Liver (tissue), 9 donors: ENCODE results near the gene MAPT. TPM values are rescaled to one million over a fixed set of nuclear protein-coding genes. Genes with fewer than 3 reads are reported as not detected.

Experiments
- DNase-seq: peaks from one replicate; pipeline ENCODE4 v3.0.0-alpha.2; 2017; ENCODE audit warnings: low spot score
- H3K27ac ChIP-seq, 2 donors: one replicate each; pipeline ENCODE4 v1.7.0; 2013; ENCODE audit warnings: inconsistent platforms in 2 of 2, low read length in 2 of 2, control low read depth in 1 of 2, low read depth in 1 of 2, mild to moderate bottlenecking in 1 of 2
- H3K27me3 ChIP-seq, 4 donors: one replicate each; pipeline versions ENCODE4 v1.6.1 to v1.7.0; 2013; ENCODE audit warnings: low read length in 3 of 4, inconsistent platforms in 1 of 4, mild to moderate bottlenecking in 1 of 4, moderate library complexity in 1 of 4; ENCODE audit not compliant: control insufficient read depth in 4 of 4, insufficient read depth in 4 of 4
- H3K36me3 ChIP-seq, 4 donors: one replicate each; pipeline versions ENCODE4 v1.6.1 to v1.7.0; 2013; ENCODE audit warnings: low read length in 3 of 4, mild to moderate bottlenecking in 3 of 4, low read depth in 1 of 4, moderate library complexity in 1 of 4; ENCODE audit not compliant: control insufficient read depth in 4 of 4, insufficient read depth in 3 of 4
- H3K4me1 ChIP-seq, 4 donors: one replicate each; pipeline versions ENCODE4 v1.6.1 to v1.7.0; 2013; ENCODE audit warnings: low read length in 3 of 4, mild to moderate bottlenecking in 3 of 4, moderate library complexity in 1 of 4; ENCODE audit not compliant: control insufficient read depth in 4 of 4, insufficient read depth in 4 of 4
- H3K4me3 ChIP-seq, 3 donors: one replicate each; pipeline versions ENCODE4 v1.6.1 to v1.7.0; 2013; ENCODE audit warnings: low read length in 3 of 3, control low read depth in 1 of 3, low read depth in 1 of 3, mild to moderate bottlenecking in 1 of 3
- H3K9ac ChIP-seq, 2 donors: one replicate each; pipeline ENCODE4 v1.7.0; 2013; ENCODE audit warnings: low read length in 2 of 2, mild to moderate bottlenecking in 2 of 2, moderate library complexity in 2 of 2, control low read depth in 1 of 2, low read depth in 1 of 2
- H3K9me3 ChIP-seq, 4 donors: one replicate each; pipeline versions ENCODE4 v1.6.1 to v1.7.0; 2013; ENCODE audit warnings: low read length in 3 of 4; ENCODE audit not compliant: control insufficient read depth in 4 of 4
- CTCF ChIP-seq: fragments of 150-350 bp; IDR thresholded peaks from 2 replicates; pipeline ENCODE4 v1.5.1; 2017; ENCODE audit warnings: improper control_type of control experiment, low read depth, low read length; ENCODE audit not compliant: missing input control
- EGR1 ChIP-seq, 2 donors: IDR thresholded peaks; 2 replicates each; pipeline ENCODE4 v1.6.1; 2016 to 2018; ENCODE audit warnings: antibody characterized with exemption in 2 of 2, low read depth in 2 of 2
- FOXA1 ChIP-seq: IDR thresholded peaks from 2 replicates; pipeline ENCODE4 v1.6.1; 2016; ENCODE audit warnings: antibody characterized with exemption
- FOXA2 ChIP-seq: IDR thresholded peaks from 2 replicates; pipeline ENCODE4 v1.6.1; 2016; ENCODE audit warnings: antibody characterized with exemption
- GABPA ChIP-seq, 2 donors: IDR thresholded peaks in 1 of 2; conservative IDR thresholded peaks in 1 of 2; 2 replicates each; pipeline ENCODE4 v1.6.1; 2016; ENCODE audit warnings: antibody characterized with exemption in 2 of 2, mild to moderate bottlenecking in 1 of 2, moderate library complexity in 1 of 2
- HNF4A ChIP-seq, 2 donors: conservative IDR thresholded peaks; 2 replicates each; pipeline ENCODE4 v1.6.1; 2016; ENCODE audit warnings: antibody characterized with exemption in 2 of 2, mild to moderate bottlenecking in 2 of 2
- HNF4G ChIP-seq: IDR thresholded peaks from 2 replicates; pipeline ENCODE4 v1.6.1; 2016; ENCODE audit warnings: antibody characterized with exemption
- MAX ChIP-seq: IDR thresholded peaks from 2 replicates; pipeline ENCODE4 v1.6.1; 2016; ENCODE audit warnings: antibody characterized with exemption
- NR2F2 ChIP-seq: IDR thresholded peaks from 2 replicates; pipeline ENCODE4 v1.6.1; 2016; ENCODE audit warnings: antibody characterized with exemption
- RAD21 ChIP-seq, 2 donors: IDR thresholded peaks; 2 replicates each; pipeline ENCODE4 v1.6.1; 2016; ENCODE audit warnings: antibody characterized with exemption in 2 of 2, mild to moderate bottlenecking in 2 of 2
- REST ChIP-seq: IDR thresholded peaks from 2 replicates; pipeline ENCODE4 v1.6.1; 2016; ENCODE audit warnings: antibody characterized with exemption, mild to moderate bottlenecking
- RXRA ChIP-seq, 2 donors: IDR thresholded peaks; 2 replicates each; pipeline ENCODE4 v1.6.1; 2017 to 2018; ENCODE audit warnings: antibody characterized with exemption in 2 of 2, mild to moderate bottlenecking in 1 of 2
- SP1 ChIP-seq: IDR thresholded peaks from 2 replicates; pipeline ENCODE4 v1.6.1; 2018; ENCODE audit warnings: antibody characterized with exemption, mild to moderate bottlenecking
- TAF1 ChIP-seq: conservative IDR thresholded peaks from 2 replicates; pipeline ENCODE4 v1.6.1; 2016; ENCODE audit warnings: antibody characterized with exemption, mild to moderate bottlenecking
- YY1 ChIP-seq: IDR thresholded peaks from 2 replicates; pipeline ENCODE4 v1.6.1; 2016; ENCODE audit warnings: antibody characterized with exemption, mild to moderate bottlenecking
- ZBTB33 ChIP-seq: IDR thresholded peaks from 2 replicates; pipeline ENCODE4 v1.6.1; 2016; ENCODE audit warnings: antibody characterized with exemption
- WGBS: extraction: QIAGEN DNeasy Blood & Tissue Kit; methylation state at CpG from one replicate; pipeline ENCODE4 v1.1.7; 2013; 5-methylcytosine and 5-hydroxymethylcytosine counted together
- polyA plus RNA-seq, 2 donors: library from polyadenylated mRNA; stranded (reverse) in 1 of 2; unstranded in 1 of 2; fragments of 200-250 nt in 1 of 2; fragments of >200 nt in 1 of 2; fragmentation: Nextera tagmentation in 1 of 2; extraction: Ambion mirVana in 1 of 2; gene quantifications; one replicate each; pipeline versions ENCODE4 v1.2.1 to v1.2.3, GENCODE V29; 2013 to 2015
- total RNA-seq, 2 donors: library from RNA; depleted of rRNA; stranded (reverse); fragments of >200 nt; gene quantifications; one replicate each; pipeline ENCODE4 v1.2.3, GENCODE V29; 2014
- donor health status: healthy.
- donor health status: healthy.
- donor health status: healthy.
- donor health status: healthy.
- donor health status: healthy.

Gene MAPT
- total and polyA plus RNA-seq, 4 donors: 0.05 to 0.67 (median 0.27) TPM

GRCh38 chr17:46000757-46001156, 106.4 kb downstream of the MAPT start:
- Histone ChIP-seq H3K4me3 (no peak overlapping the region), H3K27ac (no peak overlapping the region), H3K27me3 (no peaks in the 10 kb centered on the region), H3K9ac (no peak overlapping the region), H3K36me3 (no peaks in the 10 kb centered on the region), H3K9me3 (no peaks in the 10 kb centered on the region), H3K4me1 (peaks cover 5 to 19% (median 12%) of the 10 kb centered on the region in 4 donors)
- WGBS: 85% methylated on average over 2 of the region's 2 CpGs
- no peak for TF ChIP-seq CTCF
- no peak for TF ChIP-seq EGR1 (IDR thresholded peaks at IDR 0.05; ENCODE audit: low read depth in 2 of 2)
- TF ChIP-seq GABPA (IDR thresholded peaks at IDR 0.05 in 1 of 2, conservative IDR thresholded peaks at IDR 0.05 in 1 of 2): no peak
- no peak for TF ChIP-seq RAD21 (IDR thresholded peaks at IDR 0.05)
- TF ChIP-seq FOXA1: no peak
- no peak for TF ChIP-seq FOXA2
- TF ChIP-seq NR2F2: no peak
- TF ChIP-seq TAF1: no peak
- no peak for TF ChIP-seq HNF4A (conservative IDR thresholded peaks at IDR 0.05)
- TF ChIP-seq ZBTB33: no peak
- TF ChIP-seq MAX: no peak
- TF ChIP-seq YY1: no peak
- TF ChIP-seq REST: no peak
- TF ChIP-seq RXRA (IDR thresholded peaks at IDR 0.05): no peak
- DNase-seq: no peak

GRCh38 chr17:46001390-46002310, 107.3 kb downstream of the MAPT start:
- H3K4me1 ChIP-seq: peaks cover 5 to 19% (median 12%) of the 10 kb centered on the region in 4 donors
- H3K9ac ChIP-seq: no peak overlapping the region
- H3K4me3 ChIP-seq: no peak overlapping the region
- no peaks in the 10 kb centered on the region for H3K9me3 ChIP-seq
- H3K27ac ChIP-seq: no peak overlapping the region
- DNase-seq: no peak
- 81% methylated on average over 13 of the region's 13 CpGs for WGBS
- no peaks in the 10 kb centered on the region for H3K36me3 ChIP-seq
- H3K27me3 ChIP-seq: no peaks in the 10 kb centered on the region
- no peak for TF ChIP-seq HNF4G
- TF ChIP-seq RAD21 (IDR thresholded peaks at IDR 0.05): no peak
- no peak for TF ChIP-seq REST
- TF ChIP-seq SP1: no peak
- TF ChIP-seq GABPA (IDR thresholded peaks at IDR 0.05 in 1 of 2, conservative IDR thresholded peaks at IDR 0.05 in 1 of 2): no peak
- TF ChIP-seq CTCF: no peak
- no peak for TF ChIP-seq FOXA1
